ENCODE data around the gene ACACA.
A peak's percentile ranks its signal among the peaks of the same experiment; 100 is the strongest.

Gene ACACA

DNA sequence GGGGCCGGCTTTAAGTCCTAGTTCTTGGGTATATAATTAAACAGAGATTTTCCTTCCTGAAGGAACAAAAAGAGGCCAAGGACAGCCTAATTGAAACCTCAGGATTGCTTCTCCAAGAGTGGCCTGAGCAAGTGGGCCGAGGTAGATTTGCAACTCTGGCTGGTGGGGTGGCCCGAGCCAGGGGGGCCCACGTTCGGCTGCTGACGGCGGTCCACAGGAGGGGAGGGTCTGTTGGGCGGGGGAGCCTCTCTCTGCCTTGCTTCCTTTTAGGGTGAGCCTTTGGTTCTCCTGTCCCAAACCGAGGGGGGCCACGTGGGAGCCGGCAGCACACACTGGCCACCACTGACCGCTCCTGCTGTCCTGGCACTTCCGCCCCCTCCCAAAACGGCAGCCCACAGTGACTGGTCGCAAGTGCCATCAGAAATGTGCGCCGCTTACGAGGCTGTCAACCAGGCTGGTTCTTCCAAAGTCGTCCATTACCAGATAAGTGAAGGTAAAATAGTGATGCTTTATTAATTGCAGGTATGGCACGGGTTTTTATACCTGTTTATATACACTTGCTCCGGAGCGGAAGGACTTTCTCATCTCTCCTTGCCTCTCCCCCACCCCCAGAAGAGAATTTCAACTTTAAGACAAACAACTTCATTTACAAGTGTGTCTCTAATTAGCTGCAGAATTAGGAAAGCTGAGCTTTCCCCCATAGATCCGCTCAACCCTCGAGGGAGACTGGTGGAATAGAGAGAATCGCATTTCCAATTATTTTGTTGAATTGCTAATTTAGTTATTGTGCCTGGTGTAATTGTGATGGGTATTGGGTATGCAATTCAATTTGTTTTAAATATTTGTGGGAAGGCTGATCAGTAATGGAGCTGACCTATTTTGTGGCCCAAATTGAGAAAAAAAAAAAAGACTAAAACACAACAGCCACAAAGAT is 340.0 kb downstream of the ACACA start:
- DNase-seq (ENCODE audit: low read depth), result no peak

DNA sequence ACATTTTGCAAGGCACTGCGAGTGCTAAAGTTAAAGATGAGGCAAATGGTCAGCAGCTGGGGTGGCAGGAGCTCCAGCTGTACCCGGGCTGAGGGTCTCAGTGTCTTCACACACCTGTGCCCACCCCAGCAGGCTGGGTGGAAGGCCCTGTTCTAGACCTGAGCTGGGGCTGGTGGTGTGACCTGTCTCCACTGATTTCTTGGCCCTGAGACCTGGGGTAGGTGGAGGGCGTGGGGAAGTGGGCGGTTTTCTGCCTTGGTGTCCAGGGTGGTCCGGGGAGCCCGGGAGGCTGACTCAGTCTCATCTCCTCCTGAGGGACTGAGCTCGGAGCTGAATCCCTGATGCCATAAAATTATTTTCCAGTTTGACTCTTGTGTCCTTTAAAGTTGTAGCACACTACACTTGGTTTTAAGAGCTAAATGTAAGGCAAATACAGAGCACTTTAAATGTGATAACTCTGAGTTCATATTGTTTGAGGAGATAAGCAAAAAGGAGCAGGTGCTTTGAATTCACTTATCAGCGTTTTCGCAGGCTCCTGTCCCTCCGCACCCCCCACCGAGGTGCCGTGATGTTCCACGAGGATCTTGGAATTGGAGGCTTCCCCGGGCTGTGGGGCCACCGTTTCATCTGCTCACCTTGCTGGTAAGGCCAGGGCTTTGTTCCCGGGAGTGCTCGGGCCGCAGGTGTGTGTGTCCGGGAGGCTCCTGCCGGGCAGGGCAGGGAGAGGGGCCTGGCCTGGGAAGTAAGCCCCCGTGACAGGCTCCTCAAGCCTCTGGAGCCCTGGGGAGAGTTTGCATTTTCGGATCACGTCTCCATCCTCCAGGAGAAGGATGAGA is 340.9 kb downstream of the ACACA start:
- no peak for DNase-seq (ENCODE audit: low read depth)

DNA sequence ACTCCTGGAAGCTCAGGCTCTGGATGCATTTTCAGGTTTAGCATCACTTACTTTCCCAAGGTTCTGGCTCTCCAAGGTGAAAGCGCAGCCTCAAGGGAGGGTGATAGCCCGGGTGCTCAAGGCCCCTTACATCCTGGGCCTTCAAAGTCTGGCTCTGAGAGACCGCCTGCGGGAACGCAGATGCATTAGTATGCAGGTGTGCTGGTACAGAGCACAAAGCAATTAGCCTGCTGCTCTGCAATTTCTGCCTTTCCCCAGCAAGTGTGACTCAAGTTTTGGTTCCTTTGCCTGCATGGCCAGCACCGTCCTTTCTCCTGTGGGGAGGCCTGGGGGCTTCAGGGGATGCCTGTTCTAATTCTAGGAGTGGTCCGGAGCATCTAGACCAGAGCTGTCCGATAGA is 341.7 kb downstream of the ACACA start:
- no peak for DNase-seq (ENCODE audit: low read depth)

DNA sequence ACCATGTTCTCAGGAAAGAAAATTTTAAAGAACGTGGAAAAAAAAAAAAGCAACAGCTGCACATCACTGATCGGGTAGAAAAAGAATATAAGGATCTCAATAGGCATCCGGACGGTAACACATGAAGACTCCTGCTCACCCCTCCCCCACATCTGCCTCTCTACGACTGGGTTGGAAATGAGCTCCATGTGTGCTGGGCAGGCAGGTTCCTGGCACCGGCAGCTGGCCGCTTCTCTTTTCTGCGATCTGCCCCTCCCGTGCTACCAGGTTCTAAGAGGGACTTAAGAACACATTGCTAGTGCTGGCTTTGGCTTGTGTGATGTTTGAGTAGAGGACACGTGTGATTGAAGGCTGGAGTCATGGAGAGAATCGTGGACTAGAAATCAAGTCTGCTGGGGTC is 342.4 kb downstream of the ACACA start:
- DNase-seq (ENCODE audit: low read depth), result no peak

DNA sequence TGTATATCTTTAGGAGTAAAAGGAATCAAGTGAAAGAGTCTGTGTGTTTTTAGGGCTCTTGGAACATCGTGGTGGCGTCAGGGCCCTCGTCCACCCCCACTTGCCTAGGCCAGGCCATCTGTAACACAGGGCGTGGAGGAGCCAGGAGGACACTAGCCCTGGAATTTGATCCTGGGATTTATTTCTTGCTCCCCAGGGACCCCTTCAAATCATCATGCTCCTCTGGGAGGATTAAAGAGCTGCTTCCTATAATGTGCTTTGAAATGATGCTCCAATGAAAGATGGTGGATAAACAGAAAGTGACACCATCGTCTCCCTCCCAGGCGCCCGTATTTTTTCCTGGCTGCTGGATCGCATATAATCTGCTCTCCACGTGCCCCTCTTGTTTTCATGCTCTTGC is 344.6 kb downstream of the ACACA start:
- no peak for DNase-seq (ENCODE audit: low read depth)

DNA sequence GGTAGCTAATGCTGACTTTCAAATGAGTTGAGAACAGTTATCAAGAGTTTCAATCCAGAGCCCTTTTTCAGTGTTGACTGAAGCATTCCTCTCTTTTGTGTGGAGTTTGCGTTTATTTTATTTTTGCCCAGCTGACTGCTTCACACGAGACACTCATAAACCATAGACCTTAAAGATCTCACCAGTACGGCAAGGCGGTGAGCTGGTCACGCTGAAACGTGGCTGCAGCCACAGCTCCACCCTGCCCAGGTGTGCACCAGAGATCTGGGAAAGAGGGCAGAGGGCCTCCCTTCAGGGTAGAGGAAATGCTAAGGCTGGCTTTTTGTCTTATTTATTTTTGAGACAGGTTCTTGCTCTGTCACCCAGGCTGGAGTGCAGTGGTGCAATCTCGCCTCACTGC is 345.7 kb downstream of the ACACA start:
- no peak for DNase-seq (ENCODE audit: low read depth)

DNA sequence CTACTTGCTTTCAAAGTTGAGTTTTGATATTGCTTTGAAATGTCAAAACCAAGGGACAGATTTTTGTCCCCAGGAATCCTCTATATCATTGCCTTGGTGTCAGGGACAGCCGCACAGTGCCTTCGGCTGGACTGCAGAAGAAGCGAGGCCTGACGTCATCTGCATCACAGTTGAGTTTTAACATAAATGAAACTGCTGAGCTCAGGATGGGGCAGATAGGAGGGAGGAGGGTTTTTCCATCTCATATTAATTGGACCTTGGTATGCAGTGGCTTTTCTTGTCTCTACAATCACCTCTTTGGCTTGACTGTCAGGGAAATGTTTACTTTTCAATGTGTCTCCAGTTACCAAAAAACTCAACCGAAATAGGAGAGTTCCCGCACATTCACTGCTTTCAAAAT is 346.5 kb downstream of the ACACA start:
- no peak for DNase-seq (ENCODE audit: low read depth)

DNA sequence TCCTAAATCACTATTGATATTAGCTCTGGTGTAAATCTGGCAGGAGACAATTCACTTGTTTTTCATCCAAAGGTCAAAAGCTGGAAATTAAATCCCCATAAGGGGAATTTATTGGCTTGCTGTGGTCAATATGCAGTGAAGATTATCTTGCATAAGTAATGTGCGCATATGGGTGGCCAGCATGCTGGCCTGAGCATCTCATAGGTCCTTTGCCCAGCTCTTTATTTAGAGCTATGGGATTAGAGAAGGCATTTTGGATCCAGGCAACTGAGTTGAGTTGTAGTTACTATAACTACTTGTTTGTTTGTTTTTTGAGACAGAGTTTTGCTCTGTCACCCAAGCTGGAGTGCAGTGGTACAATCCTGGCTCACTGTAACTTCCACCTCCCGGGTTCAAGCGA is 347.1 kb downstream of the ACACA start:
- DNase-seq (ENCODE audit: low read depth), result no peak

DNA sequence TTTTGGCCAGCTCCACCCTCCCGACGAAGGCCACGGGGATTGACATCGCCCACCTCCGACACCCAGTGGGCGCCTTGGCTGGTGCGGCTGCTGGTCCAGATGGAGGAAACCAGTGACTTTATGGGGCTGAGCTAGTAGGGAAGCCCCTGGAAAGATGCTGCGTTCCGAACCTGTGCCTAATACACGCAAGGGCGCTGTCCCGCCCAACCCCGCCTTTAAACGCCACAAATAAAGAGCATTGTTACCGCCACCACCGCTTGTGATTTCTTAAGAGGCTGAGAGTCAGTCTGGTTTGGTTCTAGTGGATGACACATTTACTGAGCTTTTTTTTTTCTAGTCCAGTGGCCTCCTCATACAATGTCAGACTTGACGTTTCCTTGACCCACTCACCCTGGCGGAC is 350.0 kb downstream of the ACACA start:
- no peak for DNase-seq (ENCODE audit: low read depth)

DNA sequence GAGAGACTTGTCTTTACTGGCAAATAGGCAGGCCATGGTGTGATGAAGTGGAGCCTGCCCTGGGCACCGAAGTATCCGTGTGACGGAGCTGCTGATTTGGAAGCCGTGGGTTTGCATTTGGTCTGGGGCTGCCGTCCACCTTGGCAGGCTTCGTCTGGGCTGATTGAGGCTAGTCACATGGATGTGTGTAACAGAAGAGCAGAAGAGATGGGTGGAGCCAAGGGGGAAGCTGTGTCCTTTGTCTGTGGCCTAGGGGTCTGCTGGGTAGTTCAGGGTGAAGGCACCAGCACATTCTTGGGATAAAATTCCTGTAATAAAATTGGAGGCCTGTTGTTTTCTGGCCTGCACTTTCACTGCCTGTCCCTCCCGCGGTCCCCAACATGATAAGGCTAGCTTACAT is 351.7 kb downstream of the ACACA start:
- DNase-seq (ENCODE audit: low read depth), result no peak

DNA sequence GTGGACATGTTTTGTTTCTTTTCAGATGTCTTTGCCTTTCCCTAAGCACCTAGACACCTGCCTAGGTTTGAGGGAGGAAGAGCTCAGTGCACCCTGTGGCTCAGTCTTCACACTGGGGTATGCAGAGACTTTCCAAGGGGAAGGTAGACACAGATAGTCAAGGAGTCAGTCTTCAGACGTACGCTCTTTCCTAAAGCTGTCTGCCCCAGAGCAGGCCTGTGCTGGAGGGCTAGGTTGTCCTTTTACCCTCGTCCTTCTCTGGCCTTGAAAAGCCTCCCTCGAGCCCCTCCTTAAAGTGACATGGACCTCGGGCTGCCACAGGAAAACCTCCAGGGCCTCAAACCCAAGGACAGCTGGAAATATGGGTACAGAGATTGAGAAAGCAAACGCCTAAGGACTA is 354.2 kb downstream of the ACACA start:
- no peak for DNase-seq (ENCODE audit: low read depth)

DNA sequence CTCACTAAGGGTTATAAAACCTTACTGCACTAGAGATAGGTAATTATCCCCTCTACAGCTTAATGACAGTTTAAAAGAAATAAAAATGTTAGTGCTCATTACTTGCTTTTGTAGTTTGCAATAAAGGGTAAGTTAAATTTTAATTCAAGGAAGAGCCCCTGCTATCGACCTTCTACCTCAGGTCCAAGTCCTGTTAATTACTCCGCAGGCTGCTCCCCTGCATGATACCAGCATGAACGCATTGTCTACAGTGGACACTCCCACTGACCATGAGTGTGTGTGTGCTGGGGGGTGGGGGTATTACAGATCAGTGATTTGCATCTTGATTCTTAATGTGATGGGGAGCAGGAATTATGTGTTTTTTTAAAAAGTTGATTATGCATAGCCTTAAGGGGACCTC is 354.8 kb downstream of the ACACA start:
- DNase-seq (ENCODE audit: low read depth), result no peak

DNA sequence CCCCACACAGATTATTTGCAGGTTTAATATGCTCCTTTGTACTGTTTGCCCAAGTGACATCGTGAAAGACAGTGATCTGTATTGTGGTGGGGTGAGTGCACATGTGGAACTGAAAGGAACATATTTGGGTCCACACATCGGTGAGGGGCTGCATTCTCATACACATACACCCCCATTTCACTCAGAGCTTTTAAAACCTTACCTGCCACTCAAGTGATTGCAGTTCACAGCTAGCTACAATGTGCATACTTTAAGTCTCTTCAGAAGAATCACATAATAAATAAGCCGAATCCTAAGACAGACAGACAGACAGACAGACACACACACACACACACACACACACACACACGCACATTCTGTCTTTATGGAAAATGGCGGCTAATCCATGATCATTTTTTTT is 355.3 kb downstream of the ACACA start:
- no peak for DNase-seq (ENCODE audit: low read depth)

DNA sequence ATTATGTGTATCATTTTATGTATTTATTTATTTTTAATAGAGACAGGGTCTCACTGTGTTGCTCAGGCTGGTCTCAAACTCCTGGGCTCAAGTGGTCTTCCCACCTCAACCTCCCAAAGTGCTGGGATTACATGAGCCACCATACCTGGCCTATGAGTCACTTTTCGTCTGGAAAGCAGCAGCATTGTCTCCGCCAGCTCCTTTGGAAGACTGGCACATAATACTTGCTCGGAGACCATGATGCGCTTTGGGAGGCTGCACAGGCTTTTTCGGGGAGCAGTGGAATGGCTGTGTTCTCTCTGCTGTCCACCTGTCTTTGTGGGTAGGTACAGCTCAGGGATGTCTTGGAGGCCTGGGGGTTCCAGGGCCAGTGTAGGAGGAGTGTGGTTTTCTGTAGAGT is 355.7 kb downstream of the ACACA start:
- no peak for DNase-seq (ENCODE audit: low read depth)

DNA sequence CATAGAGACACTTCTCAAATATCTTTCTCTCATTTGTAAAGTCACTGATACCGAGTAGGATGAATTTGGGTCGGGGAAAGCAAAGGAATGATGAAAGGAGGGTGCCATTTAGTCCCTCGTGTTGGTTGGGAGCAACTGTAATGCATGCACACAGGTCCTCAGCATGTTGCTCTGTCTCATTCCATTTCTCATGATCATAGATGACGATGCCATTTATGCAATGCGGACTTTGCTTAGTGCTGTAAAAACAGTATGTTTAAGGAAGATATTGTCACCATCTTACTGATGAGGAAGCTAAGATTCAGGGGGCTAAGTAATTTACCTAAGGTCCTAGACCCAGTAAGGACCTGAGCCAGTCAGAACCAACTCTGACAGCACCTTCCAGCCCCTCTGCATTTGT is 357.8 kb downstream of the ACACA start:
- no peak for DNase-seq (ENCODE audit: low read depth)

DNA sequence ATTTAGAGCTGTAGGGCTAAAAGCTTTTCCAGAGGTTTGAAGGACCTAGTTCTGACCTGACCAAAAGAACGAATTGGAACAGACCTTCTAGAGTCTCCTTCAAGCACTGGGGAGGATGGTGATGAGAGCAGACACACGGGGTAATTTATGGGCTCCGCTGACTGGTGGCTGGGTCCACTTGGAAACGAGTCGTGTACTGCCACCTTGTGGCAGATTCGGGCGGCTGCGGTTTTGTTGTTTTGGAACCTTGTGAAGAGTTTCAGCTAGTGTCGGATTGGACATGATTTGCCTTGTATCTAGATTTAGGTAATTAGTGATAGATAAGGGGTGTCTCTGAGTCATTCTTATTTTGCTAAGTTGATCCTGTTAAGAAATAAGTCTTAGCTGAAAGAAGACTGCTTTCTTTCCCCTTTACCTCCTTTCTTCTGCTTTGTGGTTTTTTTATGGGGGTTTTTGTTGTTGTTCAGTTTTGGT is 359.0 kb downstream of the ACACA start:
- DNase-seq (ENCODE audit: low read depth), result peak; percentile 66

DNA sequence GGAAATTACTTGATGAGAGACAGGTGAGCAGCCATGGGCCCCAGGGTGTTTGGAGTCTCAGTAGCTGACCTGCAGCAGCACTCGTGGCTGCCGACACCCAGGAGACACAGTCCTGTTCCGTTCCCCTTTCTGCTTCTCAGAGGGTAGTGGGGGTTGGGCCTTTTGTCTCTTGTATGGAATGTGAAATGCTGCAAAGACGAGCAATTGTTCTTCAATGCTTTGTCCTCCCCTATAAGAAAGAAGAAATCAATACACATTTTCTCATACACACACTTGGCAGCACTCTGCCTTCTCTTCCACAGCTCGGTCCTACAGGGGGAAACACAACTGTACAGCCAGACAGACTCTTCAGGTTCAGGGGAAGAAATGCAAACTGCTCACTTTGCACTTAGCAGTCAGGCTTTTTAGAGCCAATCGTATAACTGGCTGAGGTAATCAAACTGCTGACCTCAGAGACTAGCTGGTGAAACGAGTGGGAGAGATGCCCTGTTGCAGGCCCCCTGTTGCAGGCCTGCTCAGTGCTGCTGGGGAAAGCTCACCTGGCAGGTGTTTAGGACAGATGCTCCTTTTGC is 361.2 kb downstream of the ACACA start:
- DNase-seq (ENCODE audit: low read depth), result no peak

DNA sequence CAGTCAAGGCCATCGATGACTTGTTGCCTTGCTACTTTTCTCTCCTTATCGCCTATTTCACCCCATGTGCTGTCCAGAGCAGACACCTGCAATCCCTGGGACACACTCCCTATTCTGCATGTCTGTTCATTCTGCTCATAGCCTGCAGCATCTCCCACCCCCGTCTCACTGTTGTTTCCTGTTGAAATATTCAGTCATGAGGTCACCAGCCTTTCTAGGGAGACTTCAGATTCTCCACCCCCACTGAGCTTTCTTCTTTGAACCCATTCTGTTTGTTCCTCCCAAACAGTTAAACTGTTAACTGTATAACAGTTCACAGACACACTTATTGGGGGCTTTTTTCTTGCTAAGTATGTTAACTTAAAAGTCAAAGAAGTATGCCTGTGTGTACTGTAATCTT is 363.4 kb downstream of the ACACA start:
- no peak for DNase-seq (ENCODE audit: low read depth)

DNA sequence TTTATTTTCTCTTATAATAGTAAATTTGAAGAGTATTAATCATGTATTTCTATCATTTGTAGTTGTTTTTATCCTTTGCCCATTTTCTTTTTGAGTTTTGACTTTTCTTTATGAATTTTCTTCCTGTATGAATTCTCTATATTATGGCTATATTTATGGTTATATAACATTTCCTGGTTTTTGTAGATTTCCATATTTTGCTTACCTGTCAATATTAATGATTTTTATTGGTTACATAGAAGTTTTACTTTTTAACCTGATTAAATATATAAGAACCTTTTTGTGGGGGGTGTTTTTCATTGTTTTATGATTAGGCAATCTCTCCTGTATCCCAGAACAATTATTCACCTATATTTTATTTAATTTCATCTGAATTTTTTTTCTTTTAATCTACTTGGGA is 364.7 kb downstream of the ACACA start:
- no peak for DNase-seq (ENCODE audit: low read depth)

DNA sequence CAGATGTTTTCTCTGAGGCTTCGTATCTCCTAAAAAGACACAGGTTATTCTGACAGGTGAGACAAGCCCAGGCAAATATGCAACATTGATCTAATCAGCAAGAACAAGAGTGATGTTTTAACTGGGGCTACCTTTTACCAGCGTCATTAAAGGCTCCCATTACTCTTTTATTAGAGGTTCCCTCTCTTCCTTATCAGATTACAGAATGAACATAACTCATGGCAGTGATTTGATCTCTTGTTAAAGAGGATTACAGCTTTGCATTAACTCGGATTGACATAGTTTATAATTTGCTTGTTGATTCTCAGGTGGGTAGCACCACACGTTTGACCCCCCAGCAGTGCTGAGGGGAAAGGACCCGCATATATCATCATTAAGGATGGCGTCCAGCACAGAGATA is 367.4 kb downstream of the ACACA start:
- no peak for DNase-seq (ENCODE audit: low read depth)

DNA sequence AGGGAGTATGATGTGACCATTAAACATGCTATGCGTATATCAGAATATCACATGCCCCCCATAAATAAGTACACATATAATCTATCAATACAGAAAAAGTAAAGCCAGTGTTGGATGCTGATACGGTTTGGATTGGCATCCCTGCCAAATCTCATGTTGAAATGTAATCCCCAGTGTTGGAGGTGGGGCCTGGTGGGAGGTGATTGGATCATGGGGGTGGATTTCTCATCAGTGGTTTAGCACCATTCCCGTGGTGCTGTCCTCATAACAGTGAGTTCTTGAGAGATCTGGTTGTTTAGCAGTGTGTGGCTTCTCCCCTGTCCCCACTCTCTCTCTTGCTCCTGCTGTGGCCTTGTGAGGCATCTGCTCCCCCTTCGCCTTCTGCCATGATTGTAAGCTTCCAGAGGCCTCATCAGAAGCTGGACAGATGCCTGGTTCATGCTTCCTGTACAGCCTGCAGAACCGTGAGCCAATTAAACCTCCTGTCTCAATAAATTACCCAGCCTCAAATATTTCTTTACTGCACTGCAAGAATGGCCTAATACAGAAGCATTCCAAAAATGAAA is 369.0 kb downstream of the ACACA start:
- no peak for DNase-seq (ENCODE audit: low read depth)
